HL-60 (cell line): Measurements from ENCODE around the gene STK40.

ENCODE experiments used
- DNase-seq, 2 experiments: peaks; one replicate each; pipeline ENCODE4 v3.0.0-alpha.2; 2010 to 2020; ENCODE audit warnings: low read depth in 1 of 2, low spot score in 1 of 2
- H3K27ac ChIP-seq: fragments of 250-450 bp; sonication (Bioruptor Pico); replicated peaks from 2 replicates; pipeline ENCODE4 v1.5.1; 2020; ENCODE audit warnings: mild to moderate bottlenecking, moderate library complexity
- H3K27me3 ChIP-seq: fragments of 250-450 bp; sonication (Bioruptor Pico); 2 replicates; pipeline ENCODE4 v1.5.1; 2021; ENCODE audit warnings: mild to moderate bottlenecking, moderate library complexity; ENCODE audit not compliant: insufficient read depth, poor library complexity, severe bottlenecking
- H3K4me3 ChIP-seq: replicated peaks from 2 replicates; pipeline ENCODE4 v1.5.1; 2011; ENCODE audit warnings: mild to moderate bottlenecking, control low read depth, low read length; ENCODE audit not compliant: insufficient read depth
- CTCF ChIP-seq: IDR thresholded peaks from one replicate; pipeline ENCODE4 v1.5.1; 2011; ENCODE audit warnings: low read length, control low read depth, inconsistent platforms; ENCODE audit not compliant: insufficient read depth
- GABPA ChIP-seq: IDR thresholded peaks from 2 replicates; pipeline ENCODE4 v1.6.1; 2012; ENCODE audit warnings: low read depth
- POLR2AphosphoS5 ChIP-seq: IDR thresholded peaks from 2 replicates; pipeline ENCODE4 v1.6.1; 2012; ENCODE audit warnings: low read depth
- REST ChIP-seq: IDR thresholded peaks from 2 replicates; pipeline ENCODE4 v1.6.1; 2012; ENCODE audit warnings: low read depth; ENCODE audit not compliant: insufficient replicate concordance
- SPI1 ChIP-seq: IDR thresholded peaks from 2 replicates; pipeline ENCODE4 v1.6.1; 2012; ENCODE audit warnings: low read depth, mild to moderate bottlenecking, borderline replicate concordance

The STK40 gene

GRCh38 chr1:36420409-36420808 lies 34.7 kb upstream of the STK40 start:
- Histone ChIP-seq H3K27me3 (no peaks in the 10 kb centered on the region), H3K27ac (peak overlapping the region; percentile 39), H3K4me3 (no peak overlapping the region)
- peak in 1 of 2 experiments; percentile 59 for DNase-seq
- TF ChIP-seq CTCF = no peak
- no peak for TF ChIP-seq SPI1
- TF ChIP-seq POLR2AphosphoS5 = 0 out of 2 replicates have a peak, but pooled peaks have one; percentile 36
- no peak; the same call in 1 of the 2 replicates for TF ChIP-seq GABPA
- TF ChIP-seq REST = peak; percentile 23

- H3K27ac ChIP-seq = no peak overlapping the region
- no peaks in the 10 kb centered on the region for H3K27me3 ChIP-seq
- DNase-seq = no peak
- no peak for TF ChIP-seq SPI1
- no peak for TF ChIP-seq GABPA
- TF ChIP-seq CTCF = no peak
- no peak for TF ChIP-seq REST
- TF ChIP-seq POLR2AphosphoS5 = no peak
- no peak overlapping the region for H3K4me3 ChIP-seq
Measured at GRCh38 chr1:36419569-36419968, 33.8 kb upstream of the STK40 start.

- no peak for TF ChIP-seq REST
- no peak for TF ChIP-seq GABPA
- no peak for TF ChIP-seq POLR2AphosphoS5
- TF ChIP-seq CTCF = no peak
- no peak for TF ChIP-seq SPI1
- no peak overlapping the region for H3K27ac ChIP-seq
- DNase-seq = no peak
- H3K4me3 ChIP-seq = no peak overlapping the region
- H3K27me3 ChIP-seq = no peaks in the 10 kb centered on the region
Measured at GRCh38 chr1:36419140-36419539, 33.4 kb upstream of the STK40 start.
